GM11168 (cell line): Measurements from ENCODE around the gene FUT4.

Experiments used
- in situ Hi-C: fragments of 300-500 bp; cut with MboI; formaldehyde crosslinking; loops from one replicate; pipeline ENCODE4 v1.12.0; 2022; ENCODE audit warnings: low sequenced_read_pairs; ENCODE audit not compliant: unreplicated experiment

Gene FUT4

DNA sequence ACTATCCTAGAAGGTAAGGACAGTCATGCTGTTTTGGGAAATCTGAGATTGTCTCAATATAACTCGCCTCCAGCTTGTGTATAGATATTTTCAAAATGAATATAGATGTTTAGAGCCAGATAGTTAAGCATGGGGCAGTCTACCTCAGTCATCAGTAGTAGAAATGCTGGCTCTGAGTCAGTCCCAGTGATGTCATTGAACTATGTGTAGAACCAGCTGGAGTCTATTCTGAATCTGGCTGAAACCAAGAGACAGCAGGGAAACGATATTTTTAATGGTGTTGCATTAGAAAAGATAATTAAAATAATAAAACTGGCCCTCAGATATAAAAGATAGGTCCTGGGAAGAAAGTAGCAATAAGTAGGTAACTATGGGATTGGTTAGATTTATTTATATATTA lies 49.3 kb downstream of the FUT4 start:
- in situ Hi-C loops = no loop called here

DNA sequence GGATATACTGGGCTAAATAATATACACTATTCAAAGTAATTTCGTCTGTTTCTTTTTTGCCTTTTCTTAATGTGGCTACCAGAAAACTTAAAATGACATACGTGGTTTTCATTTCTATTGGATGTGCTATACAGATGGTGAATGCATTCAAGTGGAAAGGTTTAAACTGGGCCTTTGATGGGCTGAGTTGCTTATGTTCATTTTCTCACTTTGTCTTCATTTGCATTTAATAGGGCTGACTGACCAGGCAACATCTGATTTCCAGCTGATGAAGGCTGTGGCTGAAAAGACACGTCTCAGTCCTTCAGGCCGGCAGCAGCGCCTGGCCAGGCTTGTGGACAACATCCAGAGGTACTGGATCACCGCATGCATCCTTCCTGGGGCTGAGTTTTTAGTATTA lies 51.4 kb downstream of the FUT4 start:
- in situ Hi-C loops = no loop called here

DNA sequence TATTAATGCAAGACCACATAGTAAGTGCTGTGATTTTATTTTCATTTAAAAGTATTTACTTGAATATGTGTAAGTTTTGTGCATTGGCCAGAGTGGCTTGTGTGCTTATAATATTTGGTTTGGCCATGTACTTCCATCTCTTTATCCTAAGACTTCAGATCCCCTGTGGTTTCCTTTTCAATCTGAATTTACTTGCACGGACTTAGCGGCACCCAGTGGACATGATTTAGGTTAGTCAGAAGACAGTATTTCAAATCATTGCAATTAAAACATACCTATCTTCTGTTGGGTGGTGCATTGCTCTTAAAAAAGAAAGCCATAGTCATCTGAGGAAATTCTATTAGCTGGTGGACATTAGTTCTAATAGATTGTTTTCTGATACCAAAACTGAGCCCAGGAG lies 54.2 kb downstream of the FUT4 start:
- in situ Hi-C loops = no loop called here
